GM12801 (cell line): ENCODE measurements around the gene PHF14.

Experiments
- TF ChIP-seq, protein P1 (sequence below): IDR thresholded peaks from one replicate; pipeline ENCODE4 v1.5.1; 2011; ENCODE audit warnings: control low read depth; ENCODE audit not compliant: insufficient read length; ENCODE audit errors: extremely low read depth

The PHF14 gene

DNA sequence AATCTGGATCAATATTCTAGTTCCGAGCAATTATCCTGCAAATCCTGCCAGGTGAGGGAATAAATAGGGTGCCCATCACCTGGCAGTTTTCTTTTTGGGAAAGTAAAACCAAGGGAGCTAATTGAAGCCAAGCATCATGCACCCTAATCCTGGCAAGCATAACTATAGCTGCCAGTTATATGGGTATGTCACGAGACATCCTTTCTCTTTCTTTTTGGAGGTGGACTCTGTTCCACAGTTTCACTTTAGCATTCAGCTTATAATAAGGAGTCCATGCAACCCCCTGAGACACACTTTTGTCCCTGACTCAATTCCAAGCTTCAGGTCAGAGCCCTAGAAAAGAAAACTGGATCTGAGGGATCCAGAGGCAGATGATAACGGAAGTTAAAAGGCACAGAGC lies 222.5 kb downstream of the PHF14 start:
- TF ChIP-seq, protein P1, sequence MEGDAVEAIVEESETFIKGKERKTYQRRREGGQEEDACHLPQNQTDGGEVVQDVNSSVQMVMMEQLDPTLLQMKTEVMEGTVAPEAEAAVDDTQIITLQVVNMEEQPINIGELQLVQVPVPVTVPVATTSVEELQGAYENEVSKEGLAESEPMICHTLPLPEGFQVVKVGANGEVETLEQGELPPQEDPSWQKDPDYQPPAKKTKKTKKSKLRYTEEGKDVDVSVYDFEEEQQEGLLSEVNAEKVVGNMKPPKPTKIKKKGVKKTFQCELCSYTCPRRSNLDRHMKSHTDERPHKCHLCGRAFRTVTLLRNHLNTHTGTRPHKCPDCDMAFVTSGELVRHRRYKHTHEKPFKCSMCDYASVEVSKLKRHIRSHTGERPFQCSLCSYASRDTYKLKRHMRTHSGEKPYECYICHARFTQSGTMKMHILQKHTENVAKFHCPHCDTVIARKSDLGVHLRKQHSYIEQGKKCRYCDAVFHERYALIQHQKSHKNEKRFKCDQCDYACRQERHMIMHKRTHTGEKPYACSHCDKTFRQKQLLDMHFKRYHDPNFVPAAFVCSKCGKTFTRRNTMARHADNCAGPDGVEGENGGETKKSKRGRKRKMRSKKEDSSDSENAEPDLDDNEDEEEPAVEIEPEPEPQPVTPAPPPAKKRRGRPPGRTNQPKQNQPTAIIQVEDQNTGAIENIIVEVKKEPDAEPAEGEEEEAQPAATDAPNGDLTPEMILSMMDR: no peak

DNA sequence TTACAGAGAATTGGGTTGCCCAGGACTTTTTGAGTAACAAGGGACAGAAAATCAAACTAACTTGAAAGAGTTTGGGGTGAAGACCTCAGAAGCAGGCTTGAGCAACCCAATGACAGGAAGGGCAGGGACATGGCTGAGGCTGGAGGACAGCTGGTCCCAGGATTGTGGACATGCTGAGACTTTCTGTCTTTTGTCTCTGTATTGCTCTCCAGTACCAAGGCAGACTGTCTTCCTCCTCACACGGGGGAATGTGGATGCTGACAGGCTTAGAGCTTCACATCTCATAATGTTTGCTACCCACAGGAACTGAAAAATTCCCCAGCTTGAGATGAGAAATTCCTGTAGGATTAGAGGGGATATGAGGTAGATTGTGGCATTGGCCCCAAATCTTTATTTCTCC lies 229.6 kb downstream of the PHF14 start:
- TF ChIP-seq, protein P1: no peak

DNA sequence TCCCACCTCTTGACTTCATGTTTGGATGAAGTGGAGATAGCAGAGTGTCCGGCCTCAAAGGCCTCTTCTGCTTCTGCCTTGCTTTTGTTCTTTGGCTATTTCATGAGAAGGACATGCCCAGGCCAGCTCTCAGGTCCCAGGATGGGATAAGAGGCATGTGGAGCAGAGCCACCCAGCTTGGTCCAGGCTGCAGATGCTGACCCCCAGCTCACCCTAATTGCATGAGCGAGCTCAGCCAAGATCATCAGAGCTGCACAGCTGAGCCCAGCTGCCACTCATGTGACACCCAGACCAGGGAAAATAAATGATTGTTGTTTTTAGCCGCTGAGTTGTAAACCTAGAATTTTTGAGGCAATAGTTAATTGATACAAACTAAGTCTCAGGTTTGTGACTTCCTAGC lies 230.0 kb downstream of the PHF14 start:
- TF ChIP-seq, protein P1: no peak

DNA sequence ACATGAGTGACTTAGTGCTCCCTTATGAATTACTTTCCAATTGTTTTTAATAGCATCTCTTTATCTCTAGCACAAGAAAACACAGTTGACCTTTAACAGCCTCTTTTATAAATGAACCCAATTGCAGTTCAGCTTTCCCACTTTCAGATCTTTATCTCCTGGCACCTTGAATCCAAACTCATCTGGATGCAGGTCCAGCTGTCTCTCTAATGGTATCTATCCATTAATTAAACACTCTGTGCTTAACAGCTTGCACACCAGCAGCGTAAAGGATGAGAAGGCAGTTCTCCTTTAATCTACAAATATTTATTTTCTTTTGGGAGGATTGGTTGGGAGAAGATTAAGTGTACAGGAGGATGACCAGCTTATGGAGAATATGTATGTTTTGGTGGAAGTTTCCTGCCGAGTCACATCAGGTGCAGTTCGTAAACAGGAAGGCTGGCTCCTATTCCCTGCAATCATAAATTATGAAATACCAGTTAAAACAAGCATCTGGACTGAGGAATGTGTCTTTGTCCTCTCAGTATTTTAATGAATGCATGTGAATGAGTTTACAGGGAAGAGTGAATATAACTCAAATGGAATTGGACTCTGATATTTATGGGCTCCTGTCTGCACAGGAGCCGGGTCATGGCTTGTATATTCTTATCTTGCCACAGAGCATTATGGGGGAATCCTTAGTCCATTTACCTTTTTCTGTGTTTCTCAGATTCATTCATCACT lies 232.7 kb downstream of the PHF14 start:
- TF ChIP-seq, protein P1: no peak

DNA sequence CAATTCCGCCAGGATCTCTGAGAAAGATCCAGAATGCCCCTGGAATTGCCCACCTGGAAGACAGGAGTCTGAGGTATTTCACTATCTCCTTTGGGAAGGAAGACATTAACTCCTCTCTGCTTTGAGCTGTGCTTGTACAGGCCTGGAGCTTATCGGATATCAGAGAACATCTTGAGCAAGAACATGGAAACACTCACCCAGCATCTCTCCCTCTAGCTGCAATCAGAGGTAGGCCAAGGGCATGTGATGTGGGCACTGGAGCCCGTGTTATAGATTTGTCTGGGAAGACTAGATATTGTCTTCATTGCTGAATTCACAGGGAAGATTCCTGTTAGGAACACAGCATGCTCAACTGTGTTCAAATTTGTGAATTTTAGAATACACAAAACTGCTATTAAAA lies 233.9 kb downstream of the PHF14 start:
- TF ChIP-seq, protein P1: no peak

DNA sequence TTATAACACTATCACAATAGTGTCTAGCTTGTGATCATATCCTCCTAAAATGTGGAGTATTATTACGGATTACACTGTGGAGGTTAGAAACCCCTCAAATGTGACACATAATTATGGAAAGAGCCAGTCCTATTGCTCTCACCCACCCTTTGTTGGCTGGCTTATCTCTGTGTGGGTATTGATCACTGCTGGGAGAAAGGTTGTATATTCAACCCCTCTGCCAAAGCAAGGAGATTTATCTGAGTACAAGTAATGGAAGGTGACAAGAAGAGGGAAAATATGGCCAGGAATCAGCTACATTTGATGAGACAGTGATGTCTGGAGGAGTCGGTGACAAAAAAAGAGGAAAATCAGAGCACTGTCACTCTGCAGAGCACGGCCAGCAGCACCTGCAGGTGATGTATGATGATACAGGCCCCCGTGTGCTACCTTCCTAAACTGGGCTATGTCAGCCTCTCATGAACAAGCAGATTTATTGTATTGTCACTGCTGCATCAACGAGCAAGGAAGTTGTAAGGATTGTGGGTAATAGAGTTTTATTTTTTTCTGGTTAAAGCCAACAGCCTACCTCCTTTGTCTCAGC lies 235.3 kb downstream of the PHF14 start:
- TF ChIP-seq, protein P1: no peak

DNA sequence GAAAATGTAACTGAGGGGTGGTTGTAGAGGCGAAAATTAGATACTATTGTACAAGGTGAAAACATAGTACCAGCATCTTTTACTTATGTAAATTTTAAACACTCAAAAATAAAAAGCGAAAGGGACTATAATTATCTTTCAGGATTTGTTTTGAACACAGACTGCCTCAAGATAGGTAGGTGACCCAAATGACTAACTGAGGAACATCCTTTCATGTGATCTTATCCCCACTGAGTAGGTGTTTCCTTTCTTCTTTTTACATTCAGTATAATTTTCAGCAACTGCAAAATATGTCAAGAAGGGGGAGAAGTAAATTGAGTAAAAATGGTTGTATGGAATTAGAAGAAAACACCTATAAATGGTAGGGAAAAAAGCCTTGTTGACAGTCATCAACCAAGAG lies 236.7 kb downstream of the PHF14 start:
- TF ChIP-seq, protein P1: no peak
